Panc1 (cell line): ENCODE data around the gene DCTN1. TPM values are rescaled to one million over a fixed set of nuclear protein-coding genes. Genes with fewer than 3 reads are reported as not detected.
A peak's percentile ranks its signal among the peaks of the same experiment; 100 is the strongest.

Source experiments
- ATAC-seq: fragments of 200-7000 bp; cut with Tn5 transposase; 2 replicates; pipeline ENCODE4 v1.9.1; 2020; ENCODE audit warnings: mild to moderate bottlenecking, moderate library complexity
- BruUV-seq: library from RNA; stranded (reverse); fragments of 400-500 nt; replicated peaks from 2 replicates; lab custom pipeline; 2021; lab: Mats Ljungman, UMichigan
- CTCF ChIA-PET: fragments of 300-600 bp; sonication (Branson Sonifier 250); formaldehyde crosslinking; loops from one replicate; lab custom pipeline; 2022; ENCODE audit warnings: antibody characterized with exemption; lab: Charles Lee
- POLR2A ChIA-PET: fragments of 300-600 bp; sonication (Branson Sonifier 250); formaldehyde crosslinking; loops from one replicate; lab custom pipeline; 2022; ENCODE audit warnings: antibody characterized with exemption; lab: Charles Lee
- DNase-seq: peaks from one replicate; pipeline ENCODE4 v3.0.0-alpha.2; 2010; ENCODE audit warnings: low read depth, low spot score
- H3K27ac ChIP-seq: 2 replicates; pipeline ENCODE4 v1.5.1; 2011; ENCODE audit warnings: mild to moderate bottlenecking, low read length, inconsistent platforms
- H3K27me3 ChIP-seq: fragments of 200-500 bp; sonication (Bioruptor generic); 2 replicates; pipeline ENCODE4 v1.6.0; 2014; ENCODE audit warnings: low read length, inconsistent platforms; ENCODE audit not compliant: control insufficient read depth, insufficient read depth
- H3K36me3 ChIP-seq: fragments of 200-500 bp; sonication (Bioruptor generic); 2 replicates; pipeline ENCODE4 v1.5.1; 2014; ENCODE audit warnings: inconsistent platforms, mild to moderate bottlenecking, low read length, moderate library complexity; ENCODE audit not compliant: control insufficient read depth, insufficient read depth
- H3K4me1 ChIP-seq: 2 replicates; pipeline ENCODE4 v1.5.1; 2011; ENCODE audit warnings: inconsistent platforms, mild to moderate bottlenecking, low read length, moderate library complexity; ENCODE audit not compliant: control insufficient read depth, insufficient read depth
- H3K4me3 ChIP-seq, 2 experiments: 2 replicates each; pipeline ENCODE4 v1.5.1; 2011 to 2012; ENCODE audit warnings: low read depth in 2 of 2, low read length in 2 of 2, mild to moderate bottlenecking in 2 of 2, inconsistent platforms in 1 of 2, moderate library complexity in 1 of 2
- H3K9me3 ChIP-seq: fragments of 200-500 bp; sonication (Bioruptor generic); 2 replicates; pipeline ENCODE4 v1.5.1; 2014; ENCODE audit warnings: low read depth, mild to moderate bottlenecking, inconsistent platforms, low read length, moderate library complexity; ENCODE audit not compliant: control insufficient read depth, insufficient read depth
- POLR2AphosphoS5 ChIP-seq: IDR thresholded peaks from 2 replicates; pipeline ENCODE4 v1.6.1; 2012; ENCODE audit warnings: mild to moderate bottlenecking, low read depth, low read length, moderate library complexity
- SIN3A ChIP-seq: IDR thresholded peaks from 2 replicates; pipeline ENCODE4 v1.6.1; 2012; ENCODE audit warnings: low read depth, mild to moderate bottlenecking, low read length, moderate library complexity, borderline replicate concordance; ENCODE audit not compliant: insufficient read depth
- TCF7L2 ChIP-seq: IDR thresholded peaks from 2 replicates; pipeline ENCODE4 v1.6.1; 2011; ENCODE audit warnings: mild to moderate bottlenecking, low read depth, low read length, inconsistent platforms
- in situ Hi-C: cut with HindIII; loops from 2 replicates; pipeline ENCODE4 v1.10.0; 2016; ENCODE audit warnings: low sequenced_read_pairs, low pct_unique_long_range_greater_than_20kb
- intact Hi-C: fragments of 100-400 bp; cut with micrococcal nuclease; formaldehyde crosslinking; loops from one replicate; pipeline ENCODE4 v1.10.0; 2022; ENCODE audit not compliant: unreplicated experiment
- total RNA-seq: library from RNA; stranded (reverse); gene quantifications from one replicate; pipeline ENCODE4 v1.2.1, GENCODE V29; 2021; ENCODE audit not compliant: unreplicated experiment
- TF ChIP-seq, protein P1 (sequence below): fragments of 450-650 bp; IDR thresholded peaks from 2 replicates; pipeline ENCODE4 v1.5.1; 2017; ENCODE audit warnings: mild to moderate bottlenecking
- TF ChIP-seq, protein P2 (sequence below), 2 experiments: IDR thresholded peaks; 2 replicates each; pipeline ENCODE4 v1.6.1; 2011 to 2012; ENCODE audit warnings: low read depth in 2 of 2, control low read depth in 1 of 2, low read length in 1 of 2, mild to moderate bottlenecking in 1 of 2, moderate library complexity in 1 of 2; ENCODE audit not compliant: insufficient read depth in 1 of 2

Gene DCTN1
- total RNA-seq, 1 experiment from 2014 or later: 190 TPM

DNA sequence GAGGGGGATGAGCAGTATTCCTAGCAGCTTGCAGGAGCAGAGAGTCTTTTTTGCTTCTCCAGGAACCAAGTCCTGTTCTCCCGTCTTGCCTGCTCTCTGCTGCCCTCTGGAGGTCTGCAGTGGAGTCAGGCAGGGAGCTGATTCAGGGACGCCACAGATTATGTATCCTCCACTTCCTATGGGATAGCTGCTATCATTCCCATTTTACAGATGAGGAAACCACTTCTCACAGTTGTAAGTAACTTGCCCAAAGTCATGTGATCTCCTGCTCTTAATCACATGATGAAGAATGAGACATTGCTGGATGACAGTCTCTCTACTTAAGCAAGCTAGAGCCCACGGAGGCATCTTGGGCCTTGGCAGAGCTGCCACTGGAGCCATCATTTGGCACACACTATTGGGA lies 45.2 kb downstream of the DCTN1 start:
- Histone ChIP-seq H3K27me3 (no peaks in the 10 kb centered on the region; the same call in 1 of the 2 replicates), H3K36me3 (no peaks in the 10 kb centered on the region), H3K4me1 (no peaks in the 10 kb centered on the region), H3K27ac (no peak overlapping the region), H3K4me3 (no peak overlapping the region), H3K9me3 (no peaks in the 10 kb centered on the region)
- TF ChIP-seq POLR2AphosphoS5: no peak
- TF ChIP-seq, protein P1, sequence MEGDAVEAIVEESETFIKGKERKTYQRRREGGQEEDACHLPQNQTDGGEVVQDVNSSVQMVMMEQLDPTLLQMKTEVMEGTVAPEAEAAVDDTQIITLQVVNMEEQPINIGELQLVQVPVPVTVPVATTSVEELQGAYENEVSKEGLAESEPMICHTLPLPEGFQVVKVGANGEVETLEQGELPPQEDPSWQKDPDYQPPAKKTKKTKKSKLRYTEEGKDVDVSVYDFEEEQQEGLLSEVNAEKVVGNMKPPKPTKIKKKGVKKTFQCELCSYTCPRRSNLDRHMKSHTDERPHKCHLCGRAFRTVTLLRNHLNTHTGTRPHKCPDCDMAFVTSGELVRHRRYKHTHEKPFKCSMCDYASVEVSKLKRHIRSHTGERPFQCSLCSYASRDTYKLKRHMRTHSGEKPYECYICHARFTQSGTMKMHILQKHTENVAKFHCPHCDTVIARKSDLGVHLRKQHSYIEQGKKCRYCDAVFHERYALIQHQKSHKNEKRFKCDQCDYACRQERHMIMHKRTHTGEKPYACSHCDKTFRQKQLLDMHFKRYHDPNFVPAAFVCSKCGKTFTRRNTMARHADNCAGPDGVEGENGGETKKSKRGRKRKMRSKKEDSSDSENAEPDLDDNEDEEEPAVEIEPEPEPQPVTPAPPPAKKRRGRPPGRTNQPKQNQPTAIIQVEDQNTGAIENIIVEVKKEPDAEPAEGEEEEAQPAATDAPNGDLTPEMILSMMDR: peak; percentile 98
- ATAC-seq: peak; percentile 94
- in situ Hi-C loops: no loop called here
- peak; percentile 61 for DNase-seq
- BruUV-seq: no TSS peak
- CTCF ChIA-PET: interaction anchor here (0.6 to 1.4 kb wide), 11 partner anchors 11 to 729 kb away, joined by 3 to 16 read pairs (median 5); partner anchors contain the start of gene MOB1A
- intact Hi-C loops: loop anchor here (5.0 kb wide), 1 partner anchor 83 kb away; no protein-coding TSS in a partner anchor
- POLR2A ChIA-PET: no interaction called here

DNA sequence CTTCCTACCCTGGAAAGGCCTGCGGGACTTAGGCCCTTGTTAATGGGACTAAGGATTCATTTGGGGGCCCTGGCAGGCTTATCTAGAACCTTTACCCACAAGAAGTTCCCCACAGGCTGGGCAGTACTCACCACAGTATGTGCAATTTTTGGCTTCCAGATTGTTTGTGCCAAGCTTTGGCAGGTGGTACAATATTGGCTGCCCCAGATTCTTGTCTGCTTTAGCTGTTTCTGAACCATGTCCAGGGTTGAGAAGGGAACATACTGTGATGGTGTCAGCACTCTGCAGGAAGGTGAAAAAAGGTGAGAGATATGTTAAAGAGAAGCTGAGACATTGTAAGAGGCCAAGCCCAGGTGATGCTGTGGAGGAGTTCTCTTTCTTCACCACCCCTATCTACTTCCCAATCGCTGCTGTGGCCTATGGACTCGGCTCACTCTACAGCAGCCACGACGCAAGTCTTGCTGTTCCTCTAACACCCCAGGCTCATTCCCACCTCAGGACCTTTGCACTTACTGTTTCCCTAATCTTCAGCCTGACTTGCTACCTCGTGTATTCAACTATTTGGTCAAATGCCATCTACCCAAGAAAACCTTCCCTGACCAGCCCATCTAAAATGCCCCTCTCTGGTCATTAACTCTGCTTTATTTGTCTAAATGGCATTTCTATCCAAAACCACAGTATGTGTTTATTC lies 46.1 kb downstream of the DCTN1 start:
- TF ChIP-seq TCF7L2 (no peak), SIN3A (no peak), POLR2AphosphoS5 (no peak)
- TF ChIP-seq, protein P1: no peak
- TF ChIP-seq, protein P2, sequence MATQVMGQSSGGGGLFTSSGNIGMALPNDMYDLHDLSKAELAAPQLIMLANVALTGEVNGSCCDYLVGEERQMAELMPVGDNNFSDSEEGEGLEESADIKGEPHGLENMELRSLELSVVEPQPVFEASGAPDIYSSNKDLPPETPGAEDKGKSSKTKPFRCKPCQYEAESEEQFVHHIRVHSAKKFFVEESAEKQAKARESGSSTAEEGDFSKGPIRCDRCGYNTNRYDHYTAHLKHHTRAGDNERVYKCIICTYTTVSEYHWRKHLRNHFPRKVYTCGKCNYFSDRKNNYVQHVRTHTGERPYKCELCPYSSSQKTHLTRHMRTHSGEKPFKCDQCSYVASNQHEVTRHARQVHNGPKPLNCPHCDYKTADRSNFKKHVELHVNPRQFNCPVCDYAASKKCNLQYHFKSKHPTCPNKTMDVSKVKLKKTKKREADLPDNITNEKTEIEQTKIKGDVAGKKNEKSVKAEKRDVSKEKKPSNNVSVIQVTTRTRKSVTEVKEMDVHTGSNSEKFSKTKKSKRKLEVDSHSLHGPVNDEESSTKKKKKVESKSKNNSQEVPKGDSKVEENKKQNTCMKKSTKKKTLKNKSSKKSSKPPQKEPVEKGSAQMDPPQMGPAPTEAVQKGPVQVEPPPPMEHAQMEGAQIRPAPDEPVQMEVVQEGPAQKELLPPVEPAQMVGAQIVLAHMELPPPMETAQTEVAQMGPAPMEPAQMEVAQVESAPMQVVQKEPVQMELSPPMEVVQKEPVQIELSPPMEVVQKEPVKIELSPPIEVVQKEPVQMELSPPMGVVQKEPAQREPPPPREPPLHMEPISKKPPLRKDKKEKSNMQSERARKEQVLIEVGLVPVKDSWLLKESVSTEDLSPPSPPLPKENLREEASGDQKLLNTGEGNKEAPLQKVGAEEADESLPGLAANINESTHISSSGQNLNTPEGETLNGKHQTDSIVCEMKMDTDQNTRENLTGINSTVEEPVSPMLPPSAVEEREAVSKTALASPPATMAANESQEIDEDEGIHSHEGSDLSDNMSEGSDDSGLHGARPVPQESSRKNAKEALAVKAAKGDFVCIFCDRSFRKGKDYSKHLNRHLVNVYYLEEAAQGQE (IDR thresholded peaks at IDR 0.05; ENCODE audit: insufficient read depth in 1 of 2, low read depth in 2 of 2, low read length in 1 of 2): no peak
- Histone ChIP-seq H3K27ac (no peak overlapping the region), H3K9me3 (no peaks in the 10 kb centered on the region), H3K4me1 (no peaks in the 10 kb centered on the region), H3K4me3 (no peak overlapping the region), H3K27me3 (no peaks in the 10 kb centered on the region), H3K36me3 (no peaks in the 10 kb centered on the region)
- no peak for DNase-seq
- no peak for ATAC-seq
- ChIA-PET CTCF (interaction anchor here (1.1 to 1.4 kb wide), 2 partner anchors 83 to 510 kb away, joined by 4 to 16 read pairs; no protein-coding TSS in a partner anchor), POLR2A (no interaction called here)
- intact Hi-C loops: loop anchor here (5.0 kb wide), 1 partner anchor 82 kb away; no protein-coding TSS in a partner anchor
- in situ Hi-C loops: no loop called here
- no TSS peak for BruUV-seq
